ENCODE measurements around the gene NOX5. TPM values are rescaled to one million over a fixed set of nuclear protein-coding genes. Genes with fewer than 3 reads are reported as not detected.

Gene NOX5
- polyA plus RNA-seq, 1 donor from 2014 or later = not detected

- Histone ChIP-seq H3K4me3 (ENCODE audit: low read length) (no peak overlapping the region), H3K79me2 (replicated peaks; ENCODE audit: insufficient read depth, low read length) (no peaks in the 10 kb centered on the region), H3K4me2 (ENCODE audit: low read length) (no peak overlapping the region)
Measured at GRCh38 chr15:69055251-69055650, 40.8 kb downstream of the NOX5 start.

DNA sequence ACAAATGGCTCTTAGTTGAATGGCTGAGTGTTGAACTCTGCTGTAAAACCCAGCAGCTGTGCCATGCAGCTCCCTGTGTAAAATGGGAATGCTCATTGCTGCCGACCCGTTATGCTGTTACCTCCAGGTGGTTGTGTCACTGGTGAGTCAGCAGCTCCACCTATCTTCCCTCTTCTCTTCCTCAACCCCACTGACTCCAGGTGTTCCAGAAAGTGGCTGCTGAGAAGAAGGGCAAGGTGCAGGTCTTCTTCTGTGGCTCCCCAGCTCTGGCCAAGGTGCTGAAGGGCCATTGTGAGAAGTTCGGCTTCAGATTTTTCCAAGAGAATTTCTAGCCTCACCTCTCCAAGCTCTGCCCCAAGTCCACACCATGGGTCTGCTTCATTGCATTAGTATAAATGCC lies 41.9 kb downstream of the NOX5 start:
- H4K20me1 ChIP-seq (ENCODE audit: insufficient read depth) = no peaks in the 10 kb centered on the region
- no peaks in the 10 kb centered on the region for H3F3A ChIP-seq (ENCODE audit: insufficient read depth, low read length, poor library complexity, severe bottlenecking)
- no peaks in the 10 kb centered on the region for H3K79me2 ChIP-seq (replicated peaks; ENCODE audit: insufficient read depth, low read length)
- no peaks in the 10 kb centered on the region for H3K27me3 ChIP-seq (ENCODE audit: insufficient read depth, low read depth, low read length)
- H3K4me3 ChIP-seq (ENCODE audit: low read length) = no peak overlapping the region
- H3K9me2 ChIP-seq (ENCODE audit: insufficient read depth, low read length) = no peaks in the 10 kb centered on the region
- no peak overlapping the region for H3K9ac ChIP-seq (ENCODE audit: low read length)
- H3K27ac ChIP-seq (ENCODE audit: low read length) = no peak overlapping the region
- TF ChIP-seq SMC3 (conservative IDR thresholded peaks at IDR 0.05; ENCODE audit: poor library complexity) = no peak
- TF ChIP-seq EP300 (conservative IDR thresholded peaks at IDR 0.05; ENCODE audit: poor library complexity, severe bottlenecking) = no peak
- no peak for TF ChIP-seq RAD21 (conservative IDR thresholded peaks at IDR 0.05)
- TF ChIP-seq POLR2AphosphoS5 (IDR thresholded peaks at IDR 0.05) = no peak
- TF ChIP-seq MXI1 (conservative IDR thresholded peaks at IDR 0.05; ENCODE audit: poor library complexity, severe bottlenecking) = no peak
- no peak for TF ChIP-seq TAF1 (IDR thresholded peaks at IDR 0.05; ENCODE audit: low read depth)
- TF ChIP-seq, protein P1, sequence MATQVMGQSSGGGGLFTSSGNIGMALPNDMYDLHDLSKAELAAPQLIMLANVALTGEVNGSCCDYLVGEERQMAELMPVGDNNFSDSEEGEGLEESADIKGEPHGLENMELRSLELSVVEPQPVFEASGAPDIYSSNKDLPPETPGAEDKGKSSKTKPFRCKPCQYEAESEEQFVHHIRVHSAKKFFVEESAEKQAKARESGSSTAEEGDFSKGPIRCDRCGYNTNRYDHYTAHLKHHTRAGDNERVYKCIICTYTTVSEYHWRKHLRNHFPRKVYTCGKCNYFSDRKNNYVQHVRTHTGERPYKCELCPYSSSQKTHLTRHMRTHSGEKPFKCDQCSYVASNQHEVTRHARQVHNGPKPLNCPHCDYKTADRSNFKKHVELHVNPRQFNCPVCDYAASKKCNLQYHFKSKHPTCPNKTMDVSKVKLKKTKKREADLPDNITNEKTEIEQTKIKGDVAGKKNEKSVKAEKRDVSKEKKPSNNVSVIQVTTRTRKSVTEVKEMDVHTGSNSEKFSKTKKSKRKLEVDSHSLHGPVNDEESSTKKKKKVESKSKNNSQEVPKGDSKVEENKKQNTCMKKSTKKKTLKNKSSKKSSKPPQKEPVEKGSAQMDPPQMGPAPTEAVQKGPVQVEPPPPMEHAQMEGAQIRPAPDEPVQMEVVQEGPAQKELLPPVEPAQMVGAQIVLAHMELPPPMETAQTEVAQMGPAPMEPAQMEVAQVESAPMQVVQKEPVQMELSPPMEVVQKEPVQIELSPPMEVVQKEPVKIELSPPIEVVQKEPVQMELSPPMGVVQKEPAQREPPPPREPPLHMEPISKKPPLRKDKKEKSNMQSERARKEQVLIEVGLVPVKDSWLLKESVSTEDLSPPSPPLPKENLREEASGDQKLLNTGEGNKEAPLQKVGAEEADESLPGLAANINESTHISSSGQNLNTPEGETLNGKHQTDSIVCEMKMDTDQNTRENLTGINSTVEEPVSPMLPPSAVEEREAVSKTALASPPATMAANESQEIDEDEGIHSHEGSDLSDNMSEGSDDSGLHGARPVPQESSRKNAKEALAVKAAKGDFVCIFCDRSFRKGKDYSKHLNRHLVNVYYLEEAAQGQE (IDR thresholded peaks at IDR 0.05; ENCODE audit: borderline replicate concordance) = no peak
- TF ChIP-seq EZH2 (IDR thresholded peaks at IDR 0.05; ENCODE audit: borderline replicate concordance, insufficient read depth, low read length, poor library complexity, severe bottlenecking) = no peak
- TF ChIP-seq, protein P2, sequence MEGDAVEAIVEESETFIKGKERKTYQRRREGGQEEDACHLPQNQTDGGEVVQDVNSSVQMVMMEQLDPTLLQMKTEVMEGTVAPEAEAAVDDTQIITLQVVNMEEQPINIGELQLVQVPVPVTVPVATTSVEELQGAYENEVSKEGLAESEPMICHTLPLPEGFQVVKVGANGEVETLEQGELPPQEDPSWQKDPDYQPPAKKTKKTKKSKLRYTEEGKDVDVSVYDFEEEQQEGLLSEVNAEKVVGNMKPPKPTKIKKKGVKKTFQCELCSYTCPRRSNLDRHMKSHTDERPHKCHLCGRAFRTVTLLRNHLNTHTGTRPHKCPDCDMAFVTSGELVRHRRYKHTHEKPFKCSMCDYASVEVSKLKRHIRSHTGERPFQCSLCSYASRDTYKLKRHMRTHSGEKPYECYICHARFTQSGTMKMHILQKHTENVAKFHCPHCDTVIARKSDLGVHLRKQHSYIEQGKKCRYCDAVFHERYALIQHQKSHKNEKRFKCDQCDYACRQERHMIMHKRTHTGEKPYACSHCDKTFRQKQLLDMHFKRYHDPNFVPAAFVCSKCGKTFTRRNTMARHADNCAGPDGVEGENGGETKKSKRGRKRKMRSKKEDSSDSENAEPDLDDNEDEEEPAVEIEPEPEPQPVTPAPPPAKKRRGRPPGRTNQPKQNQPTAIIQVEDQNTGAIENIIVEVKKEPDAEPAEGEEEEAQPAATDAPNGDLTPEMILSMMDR (IDR thresholded peaks at IDR 0.05; ENCODE audit: poor library complexity, severe bottlenecking) = no peak
- H3K9me3 ChIP-seq (ENCODE audit: low read length) = no peaks in the 10 kb centered on the region
- H3K4me2 ChIP-seq (ENCODE audit: low read length) = no peak overlapping the region
- H3K36me3 ChIP-seq (ENCODE audit: insufficient read depth, low read length) = no peaks in the 10 kb centered on the region
- no peak overlapping the region for H2AFZ ChIP-seq (ENCODE audit: low read depth, low read length)

More at GRCh38 chr15:69055251-69055650, 40.8 kb downstream of the NOX5 start:
- no peaks in the 10 kb centered on the region for H3K27me3 ChIP-seq (ENCODE audit: insufficient read depth, low read depth, low read length)
- H3K36me3 ChIP-seq (ENCODE audit: insufficient read depth, low read length) = no peaks in the 10 kb centered on the region
- no peaks in the 10 kb centered on the region for H4K20me1 ChIP-seq (ENCODE audit: insufficient read depth)
- H3K9me2 ChIP-seq (ENCODE audit: insufficient read depth, low read length) = no peaks in the 10 kb centered on the region
- no peak overlapping the region for H3K9ac ChIP-seq (ENCODE audit: low read length)
- no peak overlapping the region for H3K27ac ChIP-seq (ENCODE audit: low read length)
- H2AFZ ChIP-seq (ENCODE audit: low read depth, low read length) = no peak overlapping the region
- no peaks in the 10 kb centered on the region for H3K9me3 ChIP-seq (ENCODE audit: low read length)
- TF ChIP-seq TAF1 (IDR thresholded peaks at IDR 0.05; ENCODE audit: low read depth) (no peak), RAD21 (conservative IDR thresholded peaks at IDR 0.05) (no peak), EP300 (conservative IDR thresholded peaks at IDR 0.05; ENCODE audit: poor library complexity, severe bottlenecking) (no peak), SMC3 (conservative IDR thresholded peaks at IDR 0.05; ENCODE audit: poor library complexity) (no peak), EZH2 (IDR thresholded peaks at IDR 0.05; ENCODE audit: borderline replicate concordance, insufficient read depth, low read length, poor library complexity, severe bottlenecking) (no peak), POLR2AphosphoS5 (IDR thresholded peaks at IDR 0.05) (no peak)
- TF ChIP-seq, protein P2 (IDR thresholded peaks at IDR 0.05; ENCODE audit: poor library complexity, severe bottlenecking) = no peak
- no peaks in the 10 kb centered on the region for H3F3A ChIP-seq (ENCODE audit: insufficient read depth, low read length, poor library complexity, severe bottlenecking)
